ENCODE measurements around the gene ATL2. TPM values are rescaled to one million over a fixed set of nuclear protein-coding genes. Genes with fewer than 3 reads are reported as not detected.

Gene ATL2
- total and polyA plus RNA-seq, 2 of the 8 experiments (the other 6 are each of a cell fraction or from before 2014, with no cell fraction given): 38.8 to 84.6 TPM

GRCh38 chr2:38279201-38279600 lies 97.9 kb downstream of the ATL2 start (continued):
- TF ChIP-seq PHF8 (conservative IDR thresholded peaks at IDR 0.05; ENCODE audit: low read depth, low read length) (no peak), CHD7 (IDR thresholded peaks at IDR 0.05; ENCODE audit: insufficient replicate concordance, low read length) (no peak), TCF12 (IDR thresholded peaks at IDR 0.05; ENCODE audit: low read depth, low read length) (no peak), CBX5 (IDR thresholded peaks at IDR 0.05; ENCODE audit: low read depth, low read length) (no peak), ZNF274 (IDR thresholded peaks at IDR 0.05; ENCODE audit: borderline replicate concordance, extremely low read depth, low read length) (no peak)

Data from H1 (cell line).